GM19372 (cell line): ENCODE measurements around the gene ADPRHL1.

Experiments used
- ATAC-seq: cut with Tn5 transposase; IDR thresholded peaks from one replicate; pipeline ENCODE4 v1.9.1; 2021; ENCODE audit warnings: mild to moderate bottlenecking, low read depth, moderate library complexity; ENCODE audit not compliant: unreplicated experiment

The ADPRHL1 gene

GRCh38 chr13:113420232-113420631, 33.1 kb downstream of the ADPRHL1 start:
- ATAC-seq = no peak

- ATAC-seq = no peak
Measured at GRCh38 chr13:113419531-113420193, 33.6 kb downstream of the ADPRHL1 start.

- ATAC-seq = no peak
Measured at GRCh38 chr13:113418722-113419049, 34.6 kb downstream of the ADPRHL1 start.

GRCh38 chr13:113417836-113418721, 35.2 kb downstream of the ADPRHL1 start:
- ATAC-seq = no peak

GRCh38 chr13:113417008-113417751, 36.1 kb downstream of the ADPRHL1 start:
- ATAC-seq = no peak

GRCh38 chr13:113415825-113416224, 37.5 kb downstream of the ADPRHL1 start:
- no peak for ATAC-seq

GRCh38 chr13:113415032-113415431, 38.3 kb downstream of the ADPRHL1 start:
- ATAC-seq = no peak

GRCh38 chr13:113414335-113414734, 39.0 kb downstream of the ADPRHL1 start:
- no peak for ATAC-seq

GRCh38 chr13:113413898-113414282, 39.4 kb downstream of the ADPRHL1 start:
- no peak for ATAC-seq

- no peak for ATAC-seq
Measured at GRCh38 chr13:113413178-113413897, 40.0 kb downstream of the ADPRHL1 start.

GRCh38 chr13:113412440-113412839, 40.8 kb downstream of the ADPRHL1 start:
- ATAC-seq = no peak

GRCh38 chr13:113411216-113412023, 41.9 kb downstream of the ADPRHL1 start:
- ATAC-seq = no peak

GRCh38 chr13:113410472-113411201, 42.7 kb downstream of the ADPRHL1 start:
- ATAC-seq = no peak

GRCh38 chr13:113408562-113408961, 44.7 kb downstream of the ADPRHL1 start:
- ATAC-seq = no peak

GRCh38 chr13:113407531-113408393, 45.5 kb downstream of the ADPRHL1 start:
- ATAC-seq = no peak

GRCh38 chr13:113407103-113407530, 46.2 kb downstream of the ADPRHL1 start:
- no peak for ATAC-seq

- no peak for ATAC-seq
Measured at GRCh38 chr13:113406321-113407102, 46.8 kb downstream of the ADPRHL1 start.
